Keratinocyte (primary cell): ENCODE data around the gene OLFML2A.
"Not testable (repeated sequence)": the region's sequence is repeated elsewhere in the genome, so short reads cannot be mapped to it uniquely, and the experiment has no call there.

Source experiments
- EZH2 ChIP-seq: IDR thresholded peaks from one replicate; pipeline ENCODE4 v1.6.1; 2012; ENCODE audit warnings: inconsistent platforms, mild to moderate bottlenecking, low read length, moderate library complexity
- TF ChIP-seq, protein P1 (sequence below), 3 experiments: IDR thresholded peaks in 1 of 3; conservative IDR thresholded peaks in 1 of 3; optimal IDR thresholded peaks in 1 of 3; 2 replicates in 2 of 3; 3 replicates in 1 of 3; pipeline versions ENCODE3 to v1.5.1; 2011; ENCODE audit warnings: low read length in 3 of 3, mild to moderate bottlenecking in 3 of 3, moderate library complexity in 2 of 3, control low read depth in 1 of 3, inconsistent platforms in 1 of 3; ENCODE audit not compliant: insufficient read depth in 2 of 3; ENCODE audit errors: extremely low read depth in 1 of 3

DNA sequence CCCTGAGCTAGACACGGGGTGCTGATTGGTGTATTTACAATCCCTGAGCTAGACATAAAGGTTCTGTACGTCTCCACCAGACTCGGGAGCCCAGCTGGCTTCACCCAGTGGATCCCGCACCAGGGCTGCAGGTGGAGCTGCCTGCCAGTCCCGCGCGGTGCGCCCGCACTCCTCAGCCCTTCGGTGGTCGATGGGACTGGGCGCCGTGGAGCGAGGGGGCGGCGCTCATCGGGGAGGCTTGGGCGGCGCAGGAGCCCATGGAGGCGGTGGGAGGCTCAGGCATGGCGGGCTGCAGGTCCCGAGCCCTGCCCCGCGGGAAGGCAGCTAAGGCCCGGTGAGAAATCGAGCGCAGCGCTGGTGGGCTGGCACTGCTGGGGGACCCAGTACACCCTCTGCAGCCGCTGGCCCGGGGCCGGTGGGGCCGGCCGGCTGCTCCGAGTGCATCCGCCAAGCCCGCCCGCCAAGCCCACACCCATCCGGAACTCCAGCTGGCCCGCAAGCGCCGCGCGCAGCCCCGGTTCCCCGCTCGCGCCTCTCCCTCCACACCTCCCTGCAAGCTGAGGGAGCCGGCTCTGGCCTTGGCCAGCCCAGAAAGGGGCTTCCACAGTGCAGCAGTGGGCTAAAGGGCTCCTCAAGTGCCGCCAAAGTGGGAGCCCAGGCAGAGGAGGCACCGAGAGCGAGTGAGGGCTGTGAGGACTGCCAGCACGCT, 61.8 kb downstream of the OLFML2A start:
- not testable (repeated sequence) for TF ChIP-seq EZH2
- TF ChIP-seq, protein P1, sequence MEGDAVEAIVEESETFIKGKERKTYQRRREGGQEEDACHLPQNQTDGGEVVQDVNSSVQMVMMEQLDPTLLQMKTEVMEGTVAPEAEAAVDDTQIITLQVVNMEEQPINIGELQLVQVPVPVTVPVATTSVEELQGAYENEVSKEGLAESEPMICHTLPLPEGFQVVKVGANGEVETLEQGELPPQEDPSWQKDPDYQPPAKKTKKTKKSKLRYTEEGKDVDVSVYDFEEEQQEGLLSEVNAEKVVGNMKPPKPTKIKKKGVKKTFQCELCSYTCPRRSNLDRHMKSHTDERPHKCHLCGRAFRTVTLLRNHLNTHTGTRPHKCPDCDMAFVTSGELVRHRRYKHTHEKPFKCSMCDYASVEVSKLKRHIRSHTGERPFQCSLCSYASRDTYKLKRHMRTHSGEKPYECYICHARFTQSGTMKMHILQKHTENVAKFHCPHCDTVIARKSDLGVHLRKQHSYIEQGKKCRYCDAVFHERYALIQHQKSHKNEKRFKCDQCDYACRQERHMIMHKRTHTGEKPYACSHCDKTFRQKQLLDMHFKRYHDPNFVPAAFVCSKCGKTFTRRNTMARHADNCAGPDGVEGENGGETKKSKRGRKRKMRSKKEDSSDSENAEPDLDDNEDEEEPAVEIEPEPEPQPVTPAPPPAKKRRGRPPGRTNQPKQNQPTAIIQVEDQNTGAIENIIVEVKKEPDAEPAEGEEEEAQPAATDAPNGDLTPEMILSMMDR (optimal IDR thresholded peaks at IDR 0.05 in 1 of 3, IDR thresholded peaks at IDR 0.05 in 1 of 3, conservative IDR thresholded peaks at IDR 0.05 in 1 of 3; ENCODE audit: extremely low read depth in 1 of 3, insufficient read depth in 2 of 3, low read length in 3 of 3), result not testable (repeated sequence)
